Sigmoid colon (tissue), 4 donors: ENCODE data around the gene RCN2.

ENCODE experiments used
- CTCF ChIP-seq, 4 experiments: fragments of 450-650 bp in 3 of 4; fragments of 200-600 bp in 1 of 4; IDR thresholded peaks; one replicate each; pipeline ENCODE4 v1.5.1; 2016 to 2019; ENCODE audit warnings: antibody characterized with exemption in 4 of 4, mild to moderate bottlenecking in 3 of 4, moderate library complexity in 2 of 4
- EP300 ChIP-seq, 4 donors: sonication (generic); formaldehyde crosslinking; IDR thresholded peaks; one replicate each; pipeline ENCODE4 v1.6.1; 2017; ENCODE audit warnings: antibody characterized with exemption in 4 of 4
- POLR2A ChIP-seq, 2 donors: fragments of 450-650 bp; IDR thresholded peaks; one replicate each; pipeline ENCODE4 v1.6.1; 2016; ENCODE audit warnings: antibody characterized with exemption in 2 of 2, mild to moderate bottlenecking in 2 of 2, moderate library complexity in 2 of 2
- POLR2AphosphoS5 ChIP-seq, 4 donors: sonication (generic); formaldehyde crosslinking; IDR thresholded peaks; one replicate each; pipeline ENCODE4 v1.6.1; 2017; ENCODE audit warnings: antibody characterized with exemption in 4 of 4

GRCh38 chr15:76942331-76942730 lies 10.8 kb downstream of the RCN2 start:
- TF ChIP-seq EP300 (IDR thresholded peaks at IDR 0.05) (no peak), CTCF (IDR thresholded peaks at IDR 0.05) (no peak), POLR2A (IDR thresholded peaks at IDR 0.05) (no peak), POLR2AphosphoS5 (IDR thresholded peaks at IDR 0.05) (no peak)
